ENCODE measurements around the gene GRIK5.

GRIK5 gene

DNA sequence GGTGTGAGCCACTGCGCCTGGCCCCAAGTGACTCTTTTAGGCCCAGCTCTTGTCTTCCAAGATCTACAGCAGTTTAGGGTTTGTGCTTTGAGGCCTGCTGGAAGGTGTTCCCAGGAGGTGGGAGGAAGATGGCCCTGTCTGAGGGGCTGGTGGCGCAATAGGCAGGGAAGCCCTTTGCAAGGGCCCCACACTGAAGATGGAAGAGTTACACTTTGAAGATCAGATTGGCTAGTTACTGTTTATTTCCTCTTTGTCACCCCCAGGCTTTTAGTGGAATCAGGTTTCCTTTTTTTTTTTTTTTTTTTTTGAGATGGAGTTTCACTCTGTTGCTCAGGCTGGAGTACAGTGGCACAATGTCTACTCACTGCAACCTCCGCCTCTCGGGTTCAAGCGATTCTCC is 109.0 kb downstream of the GRIK5 start:
- 98% methylated on average over 5 of the region's 5 CpGs for WGBS
- Histone ChIP-seq H2BK12ac (ENCODE audit: low read length in 2 of 2) (no peak overlapping the region), H3K79me1 (replicated peaks; ENCODE audit: low read length, poor library complexity, severe bottlenecking) (peaks cover 18% of the 10 kb centered on the region), H3K27ac (ENCODE audit: low read length, poor library complexity, severe bottlenecking) (no peak overlapping the region), H3K36me3 (ENCODE audit: control insufficient read depth in 1 of 2, insufficient read depth in 2 of 2, low read depth in 1 of 2, low read length in 2 of 2) (peaks cover 15 to 16% of the 10 kb centered on the region in 2 experiments), H4K91ac (ENCODE audit: low read length) (no peak overlapping the region), H3K18ac (ENCODE audit: low read depth in 1 of 2, low read length in 2 of 2) (no peak overlapping the region), H3K9ac (ENCODE audit: low read length) (no peak overlapping the region), H3K9me3 (ENCODE audit: control insufficient read depth, low read length) (no peaks in the 10 kb centered on the region), H3K4me2 (ENCODE audit: low read length, poor library complexity, severe bottlenecking) (no peak overlapping the region), H2BK120ac (ENCODE audit: low read depth, low read length) (no peak overlapping the region), H2AK5ac (ENCODE audit: low read length, severe bottlenecking) (no peak overlapping the region), H3K4me3 (ENCODE audit: insufficient read depth in 1 of 2, low read depth in 1 of 2, low read length in 2 of 2) (no peak overlapping the region), H3K4ac (ENCODE audit: low read depth in 1 of 2, low read length in 2 of 2) (no peak overlapping the region), H2AFZ (ENCODE audit: low read depth, low read length) (no peak overlapping the region), H3K14ac (ENCODE audit: low read length in 2 of 2) (no peak overlapping the region), H3K4me1 (ENCODE audit: control insufficient read depth, insufficient read depth, low read depth, low read length) (peaks cover 15% of the 10 kb centered on the region), H2BK5ac (ENCODE audit: low read depth, low read length, poor library complexity, severe bottlenecking) (no peak overlapping the region), H4K8ac (ENCODE audit: low read length) (no peak overlapping the region), H2BK15ac (ENCODE audit: low read depth, poor library complexity, severe bottlenecking) (no peak overlapping the region), H3K27me3 (ENCODE audit: control insufficient read depth in 1 of 2, insufficient read depth in 1 of 2, low read length in 2 of 2) (peaks cover under 1 to 6% of the 10 kb centered on the region in 2 experiments), H3K23ac (ENCODE audit: low read length in 2 of 2) (no peak overlapping the region)
- DNase-seq = no peak

DNA sequence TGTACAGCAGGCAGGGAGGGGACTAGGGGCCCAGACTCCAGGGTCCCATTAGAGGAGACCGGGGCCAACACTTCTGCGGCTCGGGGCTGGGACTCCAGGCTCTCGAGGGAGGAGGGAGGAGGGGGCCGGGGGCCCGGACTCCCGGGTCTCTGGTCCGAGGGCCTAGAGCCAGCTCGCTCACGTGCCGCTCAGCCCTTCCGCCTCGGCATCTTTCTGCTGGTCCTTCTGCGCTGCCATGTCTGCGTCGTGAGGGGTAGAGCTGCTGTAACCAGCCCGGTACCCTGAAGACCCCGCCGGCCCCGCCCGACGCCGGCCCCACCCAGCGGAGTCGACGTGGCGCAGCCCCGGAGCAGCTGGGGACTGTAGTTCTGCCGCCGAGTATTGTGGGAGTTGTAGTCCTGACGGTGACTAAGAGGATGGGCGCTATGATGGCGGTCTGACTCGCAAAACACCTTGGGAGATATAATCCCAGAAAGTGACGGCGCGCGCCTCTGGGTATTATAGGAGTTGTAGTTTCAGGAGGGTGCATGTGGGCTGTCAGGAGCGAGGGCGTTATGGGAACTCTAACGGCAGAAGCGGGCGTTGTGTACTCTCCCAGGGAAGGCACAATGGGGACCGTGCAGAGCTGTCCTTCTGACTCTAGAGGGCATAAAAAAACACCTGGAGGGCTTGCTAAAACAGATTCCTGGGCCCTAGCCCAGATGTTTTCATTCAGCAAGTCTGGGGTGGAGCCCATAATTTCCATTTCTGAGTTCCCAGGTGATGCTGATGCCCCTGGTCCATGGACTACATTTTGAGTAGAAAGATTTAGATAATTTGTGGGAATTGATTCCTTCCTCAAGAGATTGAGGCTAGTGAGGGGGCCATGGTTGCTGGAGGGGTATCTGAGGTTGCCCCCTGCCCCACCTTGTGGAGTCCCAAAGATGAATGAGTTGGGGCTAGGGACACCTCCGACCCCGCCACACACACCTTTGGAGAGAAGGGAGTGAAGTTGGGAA is 110.7 kb downstream of the GRIK5 start, which contains the start of gene RABAC1:
RABAC1 (minus strand) TSS at position 266 of the 998 bp plus-strand sequence; CDS start at position 237, 29 bp downstream.
- peak; percentile 94 for DNase-seq
- peak within 1 kb of the TSS; percentile 100 for H4K91ac ChIP-seq (ENCODE audit: low read length)
- peak within 1 kb of the TSS; percentile 89 for H4K8ac ChIP-seq (ENCODE audit: low read length)
- H2BK12ac ChIP-seq (ENCODE audit: low read length in 2 of 2) = peak within 1 kb of the TSS in 1 of 2 experiments; percentile 10
- H2BK5ac ChIP-seq (ENCODE audit: low read depth, low read length, poor library complexity, severe bottlenecking) = peak within 1 kb of the TSS; percentile 36
- 5% methylated on average over 46 of the region's 46 CpGs for WGBS
- peak within 1 kb of the TSS; percentile 89 to 93 for H3K4me3 ChIP-seq (ENCODE audit: insufficient read depth in 1 of 2, low read depth in 1 of 2, low read length in 2 of 2)
- H3K9ac ChIP-seq (ENCODE audit: low read length) = peak within 1 kb of the TSS; percentile 99
- peaks cover 23 to 26% of the 10 kb centered on the region in 2 experiments for H3K36me3 ChIP-seq (ENCODE audit: control insufficient read depth in 1 of 2, insufficient read depth in 2 of 2, low read depth in 1 of 2, low read length in 2 of 2)
- H3K23ac ChIP-seq (ENCODE audit: low read length in 2 of 2) = peak within 1 kb of the TSS; percentile 10 to 84
- H3K4ac ChIP-seq (ENCODE audit: low read depth in 1 of 2, low read length in 2 of 2) = peak within 1 kb of the TSS; percentile 94 to 99
- H3K27me3 ChIP-seq (ENCODE audit: control insufficient read depth in 1 of 2, insufficient read depth in 1 of 2, low read length in 2 of 2) = no peaks in the 10 kb centered on the region
- peak within 1 kb of the TSS; percentile 66 for H2AFZ ChIP-seq (ENCODE audit: low read depth, low read length)
- peaks cover 21% of the 10 kb centered on the region for H3K79me1 ChIP-seq (replicated peaks; ENCODE audit: low read length, poor library complexity, severe bottlenecking)
- no peaks in the 10 kb centered on the region for H3K9me3 ChIP-seq (ENCODE audit: control insufficient read depth, low read length)
- H3K18ac ChIP-seq (ENCODE audit: low read depth in 1 of 2, low read length in 2 of 2) = peak within 1 kb of the TSS; percentile 96 to 98
- peak within 1 kb of the TSS; percentile 78 for H3K27ac ChIP-seq (ENCODE audit: low read length, poor library complexity, severe bottlenecking)
- peak within 1 kb of the TSS; percentile 64 for H2BK120ac ChIP-seq (ENCODE audit: low read depth, low read length)
- H2AK5ac ChIP-seq (ENCODE audit: low read length, severe bottlenecking) = peak within 1 kb of the TSS; percentile 54
- H3K4me1 ChIP-seq (ENCODE audit: control insufficient read depth, insufficient read depth, low read depth, low read length) = peaks cover 15% of the 10 kb centered on the region
- H3K14ac ChIP-seq (ENCODE audit: low read length in 2 of 2) = peak within 1 kb of the TSS in 1 of 2 experiments; percentile 84
- H2BK15ac ChIP-seq (ENCODE audit: low read depth, poor library complexity, severe bottlenecking) = peak within 1 kb of the TSS; percentile 60
- peak within 1 kb of the TSS; percentile 90 for H3K4me2 ChIP-seq (ENCODE audit: low read length, poor library complexity, severe bottlenecking)

- Histone ChIP-seq H3K4ac (ENCODE audit: low read depth in 1 of 2, low read length in 2 of 2) (peak overlapping the region; percentile 94 to 99), H2AFZ (ENCODE audit: low read depth, low read length) (peak overlapping the region; percentile 44), H4K91ac (ENCODE audit: low read length) (peak overlapping the region; percentile 100), H3K79me1 (replicated peaks; ENCODE audit: low read length, poor library complexity, severe bottlenecking) (peaks cover 21% of the 10 kb centered on the region), H2BK5ac (ENCODE audit: low read depth, low read length, poor library complexity, severe bottlenecking) (peak overlapping the region; percentile 36), H3K4me3 (ENCODE audit: insufficient read depth in 1 of 2, low read depth in 1 of 2, low read length in 2 of 2) (peak overlapping the region; percentile 89 to 93), H2BK15ac (ENCODE audit: low read depth, poor library complexity, severe bottlenecking) (peak overlapping the region; percentile 34), H3K14ac (ENCODE audit: low read length in 2 of 2) (peak overlapping the region in 1 of 2 experiments; percentile 84), H3K9ac (ENCODE audit: low read length) (peak overlapping the region; percentile 99), H3K23ac (ENCODE audit: low read length in 2 of 2) (peak overlapping the region; percentile 10 to 84), H3K27me3 (ENCODE audit: control insufficient read depth in 1 of 2, insufficient read depth in 1 of 2, low read length in 2 of 2) (no peaks in the 10 kb centered on the region), H3K36me3 (ENCODE audit: control insufficient read depth in 1 of 2, insufficient read depth in 2 of 2, low read depth in 1 of 2, low read length in 2 of 2) (peaks cover 23 to 29% of the 10 kb centered on the region in 2 experiments), H3K18ac (ENCODE audit: low read depth in 1 of 2, low read length in 2 of 2) (peak overlapping the region; percentile 96 to 98), H3K27ac (ENCODE audit: low read length, poor library complexity, severe bottlenecking) (peak overlapping the region; percentile 78), H2BK12ac (ENCODE audit: low read length in 2 of 2) (peak overlapping the region in 1 of 2 experiments; percentile 10), H2BK120ac (ENCODE audit: low read depth, low read length) (peak overlapping the region; percentile 64), H3K9me3 (ENCODE audit: control insufficient read depth, low read length) (no peaks in the 10 kb centered on the region), H4K8ac (ENCODE audit: low read length) (peak overlapping the region; percentile 89), H2AK5ac (ENCODE audit: low read length, severe bottlenecking) (peak overlapping the region; percentile 19), H3K4me2 (ENCODE audit: low read length, poor library complexity, severe bottlenecking) (peak overlapping the region; percentile 90), H3K4me1 (ENCODE audit: control insufficient read depth, insufficient read depth, low read depth, low read length) (peaks cover 15% of the 10 kb centered on the region)
- DNase-seq = peak; percentile 89
- 3% methylated on average over 41 of the region's 43 CpGs for WGBS
Observed at GRCh38 chr19:41958367-41959055, 111.5 kb downstream of the GRIK5 start.

All from mesenchymal stem cell (in vitro differentiated cells and primary cell).